H1 (cell line): ENCODE results near the gene FGD5. TPM values are rescaled to one million over a fixed set of nuclear protein-coding genes. Genes with fewer than 3 reads are reported as not detected.

Experiments used
- CTCF ChIA-PET: fragments of 300-600 bp; sonication (Branson Sonifier 250); formaldehyde crosslinking; loops from one replicate; lab custom pipeline; 2021; ENCODE audit not compliant: partially characterized antibody; lab: Charles Lee
- POLR2A ChIA-PET: fragments of 300-600 bp; sonication (Branson Sonifier 250); formaldehyde crosslinking; loops from one replicate; lab custom pipeline; 2021; ENCODE audit warnings: inconsistent platforms; ENCODE audit not compliant: partially characterized antibody; lab: Charles Lee
- DNase-seq, 2 experiments: peaks; one replicate each; pipeline versions ENCODE4 v3.0.0 to v3.0.0-alpha.2; 2010 to 2022; ENCODE audit warnings: low spot score in 2 of 2, low read depth in 1 of 2, mixed read lengths in 1 of 2
- FAIRE-seq: peaks from 2 replicates; lab custom pipeline; 2011; peaks lifted over from hg19 to GRCh38; lab: Jason Lieb, UNC
- H2AFZ ChIP-seq: 2 replicates; pipeline ENCODE4 v1.8.1; 2012; ENCODE audit warnings: low read length, inconsistent platforms
- H2AK5ac ChIP-seq: 2 replicates; pipeline ENCODE4 v1.6.1; 2013; ENCODE audit warnings: low read depth, low read length
- H2BK120ac ChIP-seq: replicated peaks from 2 replicates; pipeline ENCODE3; 2013; ENCODE audit warnings: low read depth, low read length, inconsistent platforms
- H2BK12ac ChIP-seq: 2 replicates; pipeline ENCODE4 v1.6.1; 2013; ENCODE audit warnings: low read depth, low read length
- H2BK15ac ChIP-seq: 2 replicates; pipeline ENCODE4 v1.6.1; 2013; ENCODE audit warnings: low read length
- H2BK20ac ChIP-seq: 2 replicates; pipeline ENCODE4 v1.6.1; 2013; ENCODE audit warnings: low read length
- H2BK5ac ChIP-seq: 2 replicates; pipeline ENCODE4 v1.6.1; 2013; ENCODE audit warnings: low read depth, low read length
- H3K14ac ChIP-seq: 2 replicates; pipeline ENCODE4 v1.6.1; 2013; ENCODE audit warnings: inconsistent platforms; ENCODE audit not compliant: insufficient read length
- H3K18ac ChIP-seq: 2 replicates; pipeline ENCODE4 v1.6.1; 2013; ENCODE audit warnings: low read length; ENCODE audit errors: extremely low read depth
- H3K23ac ChIP-seq: 2 replicates; pipeline ENCODE4 v1.6.1; 2013; ENCODE audit warnings: inconsistent platforms; ENCODE audit not compliant: insufficient read length
- H3K23me2 ChIP-seq: 2 replicates; pipeline ENCODE4 v1.6.1; 2013; ENCODE audit warnings: low read depth, low read length
- H3K27ac ChIP-seq: 2 replicates; pipeline ENCODE4 v1.6.1; 2011; ENCODE audit warnings: low read depth, low read length, inconsistent platforms
- H3K27me3 ChIP-seq, 4 experiments: replicated peaks in 1 of 4; 1 replicate in 1 of 4; 2 replicates in 3 of 4; pipeline versions ENCODE4 v1.6.1 to v1.8.1; 2011 to 2013; ENCODE audit warnings: low read length in 3 of 4, mild to moderate bottlenecking in 3 of 4, inconsistent platforms in 2 of 4, mixed read lengths in 2 of 4, moderate library complexity in 1 of 4; ENCODE audit not compliant: control insufficient read depth in 3 of 4, insufficient read depth in 3 of 4; ENCODE audit errors: extremely low read depth in 1 of 4
- H3K36me3 ChIP-seq, 4 experiments: 2 replicates each; pipeline versions ENCODE4 v1.6.1 to v1.8.1; 2011 to 2013; ENCODE audit warnings: mild to moderate bottlenecking in 4 of 4, low read length in 3 of 4, moderate library complexity in 2 of 4, control low read depth in 1 of 4, inconsistent platforms in 1 of 4; ENCODE audit not compliant: insufficient read depth in 4 of 4, control insufficient read depth in 2 of 4
- H3K4ac ChIP-seq: replicated peaks from 2 replicates; pipeline ENCODE3; 2013; ENCODE audit warnings: low read length, low read depth, mixed read lengths, inconsistent platforms; ENCODE audit not compliant: insufficient read length
- H3K4me1 ChIP-seq, 4 experiments: replicated peaks in 1 of 4; 1 replicate in 1 of 4; 2 replicates in 3 of 4; pipeline versions ENCODE4 v1.6.1 to v1.8.1; 2011 to 2013; ENCODE audit warnings: low read length in 3 of 4, inconsistent platforms in 2 of 4, mixed read lengths in 1 of 4; ENCODE audit not compliant: insufficient read depth in 4 of 4, control insufficient read depth in 3 of 4
- H3K4me2 ChIP-seq, 2 experiments: 2 replicates each; pipeline versions ENCODE4 v1.6.1 to v1.8.1; 2011 to 2013; ENCODE audit warnings: low read depth in 2 of 2, low read length in 2 of 2, control low read depth in 1 of 2, inconsistent platforms in 1 of 2, mild to moderate bottlenecking in 1 of 2; ENCODE audit not compliant: insufficient read depth in 1 of 2
- H3K4me3 ChIP-seq, 4 experiments: fragments of 200-600, 300-600 bp in 1 of 4; sonication (generic), shearing (Covaris generic), sonication (Bioruptor Twin) in 1 of 4; 2 replicates each; pipeline versions ENCODE4 v1.5.1 to v1.8.1; 2011 to 2016; ENCODE audit warnings: low read length in 4 of 4, low read depth in 3 of 4, control low read depth in 2 of 4, inconsistent platforms in 2 of 4, mild to moderate bottlenecking in 2 of 4, mixed read lengths in 1 of 4, moderate library complexity in 1 of 4; ENCODE audit not compliant: insufficient read depth in 2 of 4; ENCODE audit errors: extremely low read depth in 1 of 4
- H3K56ac ChIP-seq: replicated peaks from 2 replicates; pipeline ENCODE3; 2013; ENCODE audit warnings: low read depth, mild to moderate bottlenecking, mixed read lengths, low read length, inconsistent platforms; ENCODE audit not compliant: insufficient read length
- H3K79me1 ChIP-seq: 2 replicates; pipeline ENCODE4 v1.6.1; 2013; ENCODE audit warnings: low read depth, low read length, control low read depth
- H3K79me2 ChIP-seq, 2 experiments: 2 replicates each; pipeline versions ENCODE4 v1.6.1 to v1.8.1; 2012 to 2013; ENCODE audit warnings: low read length in 2 of 2, mild to moderate bottlenecking in 2 of 2, inconsistent platforms in 1 of 2; ENCODE audit not compliant: insufficient read depth in 2 of 2, control insufficient read depth in 1 of 2
- H3K9ac ChIP-seq, 4 experiments: replicated peaks in 1 of 4; 1 replicate in 1 of 4; 2 replicates in 3 of 4; pipeline versions ENCODE4 v1.6.1 to v1.8.1; 2011 to 2013; ENCODE audit warnings: low read depth in 3 of 4, low read length in 3 of 4, control low read depth in 2 of 4, mild to moderate bottlenecking in 2 of 4, moderate library complexity in 2 of 4, inconsistent platforms in 1 of 4; ENCODE audit errors: extremely low read depth in 1 of 4
- H3K9me3 ChIP-seq, 2 experiments: 2 replicates each; pipeline versions ENCODE4 v1.6.1 to v1.8.1; 2012 to 2013; ENCODE audit warnings: mild to moderate bottlenecking in 2 of 2, moderate library complexity in 2 of 2, control low read depth in 1 of 2, inconsistent platforms in 1 of 2, low read depth in 1 of 2, low read length in 1 of 2, mixed read lengths in 1 of 2; ENCODE audit not compliant: insufficient read depth in 2 of 2
- H4K20me1 ChIP-seq, 2 experiments: replicated peaks in 1 of 2; 2 replicates each; pipeline versions ENCODE3 to v1.8.1; 2011 to 2013; ENCODE audit warnings: inconsistent platforms in 2 of 2, low read length in 2 of 2, mild to moderate bottlenecking in 1 of 2; ENCODE audit not compliant: insufficient read depth in 2 of 2, control insufficient read depth in 1 of 2
- H4K5ac ChIP-seq: 2 replicates; pipeline ENCODE4 v1.6.1; 2013; ENCODE audit warnings: low read length, low read depth, mixed read lengths, inconsistent platforms; ENCODE audit not compliant: insufficient read length
- H4K8ac ChIP-seq: 2 replicates; pipeline ENCODE4 v1.8.0; 2013; ENCODE audit warnings: mild to moderate bottlenecking, moderate library complexity, low read length, inconsistent platforms; ENCODE audit not compliant: insufficient read depth; ENCODE audit errors: extremely low read depth
- H4K91ac ChIP-seq: replicated peaks from 2 replicates; pipeline ENCODE3; 2013; ENCODE audit warnings: low read length, mixed read lengths, inconsistent platforms; ENCODE audit not compliant: insufficient read length
- CEBPB ChIP-seq: IDR thresholded peaks from 2 replicates; pipeline ENCODE4 v1.6.1; 2012; ENCODE audit warnings: low read depth, low read length
- CHD1 ChIP-seq: IDR thresholded peaks from 2 replicates; pipeline ENCODE4 v1.6.1; 2012; ENCODE audit warnings: low read depth, low read length, improper control_type of control experiment
- CTCF ChIP-seq, 3 experiments: IDR thresholded peaks; 1 replicate in 2 of 3; 2 replicates in 1 of 3; pipeline versions ENCODE4 v1.5.1 to v1.6.1; 2011; ENCODE audit warnings: low read length in 3 of 3, mild to moderate bottlenecking in 3 of 3, inconsistent platforms in 2 of 3, low read depth in 1 of 3, moderate library complexity in 1 of 3; ENCODE audit not compliant: insufficient read depth in 1 of 3; ENCODE audit errors: control extremely low read depth in 1 of 3
- HDAC2 ChIP-seq, 2 experiments: fragments of 300-600 bp in 1 of 2; sonication (generic) in 1 of 2; IDR thresholded peaks; 2 replicates each; pipeline ENCODE4 v1.6.1; 2011 to 2012; ENCODE audit warnings: low read depth in 2 of 2, low read length in 2 of 2, mild to moderate bottlenecking in 2 of 2, moderate library complexity in 2 of 2, borderline replicate concordance in 1 of 2, inconsistent platforms in 1 of 2
- POU5F1 ChIP-seq: IDR thresholded peaks from 2 replicates; pipeline ENCODE4 v1.6.1; 2011; ENCODE audit warnings: low read depth, mild to moderate bottlenecking, low read length, moderate library complexity
- RAD21 ChIP-seq, 2 experiments: IDR thresholded peaks in 1 of 2; conservative IDR thresholded peaks in 1 of 2; 2 replicates each; pipeline ENCODE4 v1.6.1; 2011; ENCODE audit warnings: low read depth in 2 of 2, low read length in 2 of 2, improper control_type of control experiment in 1 of 2, inconsistent platforms in 1 of 2, mild to moderate bottlenecking in 1 of 2, moderate library complexity in 1 of 2
- RBBP5 ChIP-seq: IDR thresholded peaks from 2 replicates; pipeline ENCODE4 v1.7.1; 2012; ENCODE audit warnings: low read depth, mild to moderate bottlenecking, inconsistent platforms, low read length, moderate library complexity, borderline replicate concordance
- RFX5 ChIP-seq: IDR thresholded peaks from 2 replicates; pipeline ENCODE4 v1.6.1; 2011; ENCODE audit warnings: low read depth, low read length, improper control_type of control experiment, borderline replicate concordance
- RNF2 ChIP-seq: fragments of 200-900, 300-1000 bp; sonication (generic); IDR thresholded peaks from 2 replicates; pipeline ENCODE4 v1.7.1; 2016; ENCODE audit warnings: borderline replicate concordance, low read depth, mild to moderate bottlenecking, antibody characterized with exemption, low read length; ENCODE audit not compliant: poor library complexity, severe bottlenecking; ENCODE audit errors: missing control alignments
- RXRA ChIP-seq: IDR thresholded peaks from 2 replicates; pipeline ENCODE4 v1.6.1; 2011; ENCODE audit warnings: low read depth, mild to moderate bottlenecking, low read length, moderate library complexity; ENCODE audit not compliant: insufficient read depth
- WGBS, 2 experiments: shearing (Covaris generic) in 1 of 2; methylation state at CpG; one replicate each; pipeline versions ENCODE4 v1.1.6 to v1.1.7; 2013 to 2015; ENCODE audit warnings: low lambda C conversion rate in 2 of 2, mixed read lengths in 2 of 2, inconsistent platforms in 1 of 2, low coverage in 1 of 2, missing lambda C conversion rate in 1 of 2; ENCODE audit not compliant: insufficient replicate concordance in 2 of 2, insufficient coverage in 1 of 2, insufficient read length in 1 of 2; ENCODE audit errors: extremely low coverage in 1 of 2, missing lambda C conversion rate in 1 of 2; 5-methylcytosine and 5-hydroxymethylcytosine counted together
- polyA plus RNA-seq, 7 experiments: library from polyadenylated mRNA; depleted of rRNA in 3 of 7; stranded (reverse) in 5 of 7; unstranded in 2 of 7; fragments of >200 nt in 5 of 7; fragments of 200-250 nt in 2 of 7; gene quantifications; 1 replicate in 5 of 7; 2 replicates in 1 of 7; 4 replicates in 1 of 7; pipeline versions ENCODE4 v1.2.1 to v1.2.3, GENCODE V29; 2011 to 2013; ENCODE audit warnings: missing spikeins in 2 of 7, mixed read lengths in 2 of 7
- total RNA-seq: library from RNA; stranded (reverse); fragmentation: NEBNext Ultra II Directional; extraction: Animal tissue kit (Norgen Biotek cat#: 25700); gene quantifications from 2 replicates; pipeline ENCODE4 v1.2.1, GENCODE V29; 2021

Gene FGD5
- total and polyA plus RNA-seq, 2 of the 8 experiments (the other 6 are each of a cell fraction or from before 2014, with no cell fraction given): 4.7 to 14.3 TPM

GRCh38 chr3:14857506-14857905 lies 38.7 kb downstream of the FGD5 start:
- CTCF ChIA-PET: interaction anchor here (0.9 to 3.4 kb wide), 18 partner anchors 7 to 69 kb away, joined by 3 to 54 read pairs (median 5); no protein-coding TSS in a partner anchor
- no peak overlapping the region for H4K91ac ChIP-seq
- DNase-seq (no peak), FAIRE-seq (no peak)
- no peaks in the 10 kb centered on the region; the same call in 1 of the 2 replicates for H3K23me2 ChIP-seq
- H3K4ac ChIP-seq: no peak overlapping the region
- WGBS, 2 experiments: 68% methylated on average over 3 of the region's 3 CpGs; no CpG with 5 or more reads in 1 of the 2 experiments
- H2BK15ac ChIP-seq: no peak overlapping the region
- H2BK5ac ChIP-seq: no peak overlapping the region
- H3K79me2 ChIP-seq: no peaks in the 10 kb centered on the region
- POLR2A ChIA-PET: interaction anchor here (0.9 to 1.2 kb wide), 3 partner anchors 17 to 57 kb away, joined by 3 read pairs; no protein-coding TSS in a partner anchor
- no peaks in the 10 kb centered on the region for H3K9me3 ChIP-seq
- no peak overlapping the region for H3K23ac ChIP-seq
- no peak overlapping the region for H2BK12ac ChIP-seq
- H3K18ac ChIP-seq: no peak overlapping the region
- H4K8ac ChIP-seq: no peak overlapping the region
- H3K9ac ChIP-seq: no peak overlapping the region
- no peaks in the 10 kb centered on the region for H3K79me1 ChIP-seq
- no peak overlapping the region for H3K4me2 ChIP-seq
- H2AK5ac ChIP-seq: no peak overlapping the region
- no peaks in the 10 kb centered on the region; a peak in 1 of 7 replicates for H3K27me3 ChIP-seq
- H3K4me3 ChIP-seq: no peak overlapping the region
- no peak overlapping the region for H3K56ac ChIP-seq
- no peak overlapping the region for H4K5ac ChIP-seq
- no peak overlapping the region for H2BK20ac ChIP-seq
- no peak overlapping the region for H2AFZ ChIP-seq
- H4K20me1 ChIP-seq: no peaks in the 10 kb centered on the region
- H3K27ac ChIP-seq: no peak overlapping the region
- H2BK120ac ChIP-seq: no peak overlapping the region
- no peaks in the 10 kb centered on the region for H3K36me3 ChIP-seq
- peaks cover 3 to 8% (median 5%) of the 10 kb centered on the region in 4 experiments for H3K4me1 ChIP-seq
- H3K14ac ChIP-seq: no peak overlapping the region
- no peak for TF ChIP-seq RBBP5
- no peak for TF ChIP-seq CHD1
- no peak for TF ChIP-seq RNF2
- TF ChIP-seq RXRA: no peak
- TF ChIP-seq CTCF (IDR thresholded peaks at IDR 0.05; ENCODE audit: control extremely low read depth in 1 of 3, insufficient read depth in 1 of 3, low read depth in 1 of 3, low read length in 3 of 3): peak in 2 of 3 experiments; percentile 55 to 59; a peak in 3 of 4 replicates
- no peak for TF ChIP-seq CEBPB
- no peak for TF ChIP-seq RFX5
- peak; percentile 78 to 82 for TF ChIP-seq RAD21 (IDR thresholded peaks at IDR 0.05 in 1 of 2, conservative IDR thresholded peaks at IDR 0.05 in 1 of 2; ENCODE audit: low read depth in 2 of 2, low read length in 2 of 2)
- TF ChIP-seq HDAC2 (IDR thresholded peaks at IDR 0.05; ENCODE audit: borderline replicate concordance in 1 of 2, low read depth in 2 of 2, low read length in 2 of 2): no peak
- no peak for TF ChIP-seq POU5F1
